Thoracic aorta (tissue), 2 donors: Measurements from ENCODE around the gene CYB5R3. TPM values are rescaled to one million over a fixed set of nuclear protein-coding genes. Genes with fewer than 3 reads are reported as not detected.
"Not testable (repeated sequence)": the region's sequence is repeated elsewhere in the genome, so short reads cannot be mapped to it uniquely, and the experiment has no call there.

ENCODE experiments used
- ATAC-seq: fragments of 150-250 bp; one replicate; pipeline ENCODE4 v1.8.0; 2017; ENCODE audit warnings: low read depth; ENCODE audit not compliant: insufficient number of reproducible peaks, low FRiP score
- DNase-seq: peaks from one replicate; pipeline ENCODE4 v3.0.0-alpha.2; 2020; ENCODE audit warnings: low spot score
- H3K27ac ChIP-seq, 2 donors: fragments of 200-600 bp; sonication (generic); 1 replicate in 1 of 2; 2 replicates in 1 of 2; pipeline ENCODE4 v1.5.1; 2016; ENCODE audit warnings: mild to moderate bottlenecking in 2 of 2, moderate library complexity in 2 of 2
- H3K27me3 ChIP-seq: fragments of 200-600 bp; sonication (generic); replicated peaks from 2 replicates; pipeline ENCODE4 v1.6.0; 2016; ENCODE audit warnings: mild to moderate bottlenecking; ENCODE audit not compliant: insufficient read depth
- H3K36me3 ChIP-seq: fragments of 200-600 bp; sonication (generic); one replicate; pipeline ENCODE4 v1.5.1; 2016
- H3K4me1 ChIP-seq, 2 donors: fragments of 200-600 bp; sonication (generic); 1 replicate in 1 of 2; 2 replicates in 1 of 2; pipeline versions ENCODE4 v1.5.1 to v1.6.0; 2016; ENCODE audit warnings: low read depth in 2 of 2, mild to moderate bottlenecking in 1 of 2; ENCODE audit not compliant: control insufficient read depth in 1 of 2
- H3K4me3 ChIP-seq: fragments of 200-600 bp; sonication (generic); 2 replicates; pipeline ENCODE4 v1.5.1; 2016; ENCODE audit warnings: mild to moderate bottlenecking
- H3K9me3 ChIP-seq: fragments of 200-600 bp; sonication (generic); 2 replicates; pipeline ENCODE4 v1.5.1; 2016
- CTCF ChIP-seq: fragments of 200-600 bp; sonication (generic); IDR thresholded peaks from one replicate; pipeline ENCODE4 v1.5.1; 2019; ENCODE audit warnings: antibody characterized with exemption
- total RNA-seq, 2 donors: library from RNA; depleted of rRNA; stranded (reverse); fragments of >200 nt; gene quantifications; one replicate each; pipeline versions ENCODE4 v1.1.0 to v1.2.3, GENCODE V29; 2016

Gene CYB5R3
- total RNA-seq, 2 donors from 2014 or later = 209 to 606 TPM

GRCh38 chr22:42582987-42583386, 66.2 kb downstream of the CYB5R3 start:
- H3K27me3 ChIP-seq = no peaks in the 10 kb centered on the region
- peaks cover 0 to 4% of the 10 kb centered on the region in 2 donors for H3K4me1 ChIP-seq
- no peak for ATAC-seq
- H3K36me3 ChIP-seq = peaks cover 45% of the 10 kb centered on the region
- no peak for TF ChIP-seq CTCF
- H3K4me3 ChIP-seq = no peak overlapping the region
- H3K27ac ChIP-seq = no peak overlapping the region
- H3K9me3 ChIP-seq = no peaks in the 10 kb centered on the region
- DNase-seq = no peak

- peaks cover 41% of the 10 kb centered on the region for H3K36me3 ChIP-seq
- DNase-seq = peak; percentile 60
Observed at GRCh38 chr22:42581762-42582716, 67.2 kb downstream of the CYB5R3 start.

GRCh38 chr22:42581194-42581761, 67.9 kb downstream of the CYB5R3 start:
- not testable (repeated sequence) for ATAC-seq, DNase-seq, H3K4me1 ChIP-seq, H3K27ac ChIP-seq, H3K27me3 ChIP-seq, H3K9me3 ChIP-seq
- Histone ChIP-seq H3K36me3 (peaks cover 37% of the 10 kb centered on the region), H3K4me3 (peak overlapping the region; percentile 86)

More at GRCh38 chr22:42581762-42582716, 67.2 kb downstream of the CYB5R3 start:
- TF ChIP-seq CTCF = no peak
- Histone ChIP-seq H3K27me3 (no peaks in the 10 kb centered on the region), H3K4me1 (peaks cover 0 to 4% of the 10 kb centered on the region in 2 donors), H3K9me3 (no peaks in the 10 kb centered on the region), H3K27ac (no peak overlapping the region), H3K4me3 (peak overlapping the region; percentile 86)
- ATAC-seq = no peak

GRCh38 chr22:42580040-42580439, 69.2 kb downstream of the CYB5R3 start:
- ATAC-seq, H3K4me3 ChIP-seq, H3K4me1 ChIP-seq, H3K27me3 ChIP-seq, DNase-seq, H3K27ac ChIP-seq, H3K9me3 ChIP-seq: not testable (repeated sequence)
- H3K36me3 ChIP-seq = peaks cover 28% of the 10 kb centered on the region

- DNase-seq (no peak), ATAC-seq (no peak)
- H3K27me3 ChIP-seq = no peaks in the 10 kb centered on the region
- no peaks in the 10 kb centered on the region for H3K9me3 ChIP-seq
- no peak overlapping the region for H3K4me3 ChIP-seq
- H3K36me3 ChIP-seq = peaks cover 27% of the 10 kb centered on the region
- TF ChIP-seq CTCF = no peak
- peaks cover 0 to 4% of the 10 kb centered on the region in 2 donors for H3K4me1 ChIP-seq
- no peak overlapping the region for H3K27ac ChIP-seq
Observed at GRCh38 chr22:42577623-42578240, 71.5 kb downstream of the CYB5R3 start.

GRCh38 chr22:42577141-42577540, 72.1 kb downstream of the CYB5R3 start:
- H3K36me3 ChIP-seq = peaks cover 28% of the 10 kb centered on the region
- not testable (repeated sequence) for H3K9me3 ChIP-seq, DNase-seq, H3K4me1 ChIP-seq, H3K4me3 ChIP-seq, H3K27me3 ChIP-seq, ATAC-seq, H3K27ac ChIP-seq

GRCh38 chr22:42575996-42576574, 73.1 kb downstream of the CYB5R3 start:
- not testable (repeated sequence) for ATAC-seq, H3K27ac ChIP-seq, H3K4me1 ChIP-seq, DNase-seq, H3K27me3 ChIP-seq, H3K4me3 ChIP-seq, H3K9me3 ChIP-seq
- H3K36me3 ChIP-seq = peaks cover 28% of the 10 kb centered on the region

GRCh38 chr22:42574468-42574867, 74.7 kb downstream of the CYB5R3 start:
- H3K27me3 ChIP-seq, H3K4me3 ChIP-seq, ATAC-seq, H3K9me3 ChIP-seq, H3K27ac ChIP-seq, H3K4me1 ChIP-seq, DNase-seq: not testable (repeated sequence)
- peaks cover 28% of the 10 kb centered on the region for H3K36me3 ChIP-seq

- not testable (repeated sequence) for ATAC-seq, H3K27ac ChIP-seq, H3K4me3 ChIP-seq, H3K9me3 ChIP-seq, DNase-seq, H3K27me3 ChIP-seq, H3K4me1 ChIP-seq
- H3K36me3 ChIP-seq = peaks cover 28% of the 10 kb centered on the region
Observed at GRCh38 chr22:42574046-42574445, 75.1 kb downstream of the CYB5R3 start.
